Heart left ventricle (tissue), 13 donors: ENCODE data around the gene PIP5K1B.

Experiments used
- POLR2A ChIP-seq, 2 donors: fragments of 450-650 bp; IDR thresholded peaks; one replicate each; pipeline ENCODE4 v1.6.1; 2017; ENCODE audit warnings: antibody characterized with exemption in 2 of 2, mild to moderate bottlenecking in 2 of 2, moderate library complexity in 2 of 2
- TF ChIP-seq, protein P1 (sequence below), 12 donors: fragments of 200-600 bp; sonication (generic) in 4 of 12; IDR thresholded peaks; one replicate each; pipeline versions ENCODE4 v1.5.0 to v1.8.0; 2018 to 2022; ENCODE audit warnings: antibody characterized with exemption in 12 of 12, mild to moderate bottlenecking in 5 of 12
- donor health status: ischemic (EF 13 %, LVEDD 7.1; RV severe dilation, severe dysfunction).
- donor health status: DM: no; HTN: yes; CAD: no.
- donor health status: DM: no; HTN: no; CAD: no.
- donor health status: ischemic (EF 25% LVEDD 6.9; RV normal size, moderate dysfunction).
- donor health status: ischemic (EF 25% LVEDD 5.7; RV mildly dilated, moderate dysfunction).
- donor health status: ischemic (EF 35%, LVEDD 5.7; RV mildly dilated, moderate dysfunction).
- donor health status: nonischemic (EF 11% LVEDD 7.7; RV severe dilation, severe dysfunction).
- donor health status: DM: yes; HTN: yes; CAD: no.
- donor health status: PGD.
- donor health status: ischemic (EF 29% LVEDD 5.4; RV normal size, mild dysfunction).
- donor health status: nonischemic (EF 23%, LVEDD 6.1; RV moderate dilation, normal function).

DNA sequence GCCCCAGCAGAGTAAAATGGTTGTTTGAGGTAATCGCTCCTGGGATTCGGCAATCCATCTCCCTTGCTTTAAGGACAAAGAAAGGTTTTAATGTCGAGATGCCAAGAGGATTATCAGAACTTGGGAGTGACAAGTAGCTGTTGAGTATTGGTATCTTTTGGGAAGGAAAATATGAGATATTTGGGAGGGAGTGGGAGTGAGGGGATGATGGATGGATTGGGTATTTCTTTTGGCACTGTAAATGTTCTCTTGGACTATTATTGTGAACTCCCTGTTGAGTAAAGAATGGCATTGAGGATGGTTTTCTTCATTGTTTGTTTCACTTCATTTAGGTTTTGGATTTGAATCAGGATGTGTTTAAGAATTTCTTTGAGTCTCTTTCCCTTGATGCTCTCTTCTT lies 86.1 kb downstream of the PIP5K1B start:
- TF ChIP-seq, protein P1, sequence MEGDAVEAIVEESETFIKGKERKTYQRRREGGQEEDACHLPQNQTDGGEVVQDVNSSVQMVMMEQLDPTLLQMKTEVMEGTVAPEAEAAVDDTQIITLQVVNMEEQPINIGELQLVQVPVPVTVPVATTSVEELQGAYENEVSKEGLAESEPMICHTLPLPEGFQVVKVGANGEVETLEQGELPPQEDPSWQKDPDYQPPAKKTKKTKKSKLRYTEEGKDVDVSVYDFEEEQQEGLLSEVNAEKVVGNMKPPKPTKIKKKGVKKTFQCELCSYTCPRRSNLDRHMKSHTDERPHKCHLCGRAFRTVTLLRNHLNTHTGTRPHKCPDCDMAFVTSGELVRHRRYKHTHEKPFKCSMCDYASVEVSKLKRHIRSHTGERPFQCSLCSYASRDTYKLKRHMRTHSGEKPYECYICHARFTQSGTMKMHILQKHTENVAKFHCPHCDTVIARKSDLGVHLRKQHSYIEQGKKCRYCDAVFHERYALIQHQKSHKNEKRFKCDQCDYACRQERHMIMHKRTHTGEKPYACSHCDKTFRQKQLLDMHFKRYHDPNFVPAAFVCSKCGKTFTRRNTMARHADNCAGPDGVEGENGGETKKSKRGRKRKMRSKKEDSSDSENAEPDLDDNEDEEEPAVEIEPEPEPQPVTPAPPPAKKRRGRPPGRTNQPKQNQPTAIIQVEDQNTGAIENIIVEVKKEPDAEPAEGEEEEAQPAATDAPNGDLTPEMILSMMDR (IDR thresholded peaks at IDR 0.05) = no peak
- TF ChIP-seq POLR2A (IDR thresholded peaks at IDR 0.05) = no peak
